ENCODE data around the gene HBA2.
"Not testable (repeated sequence)": the region's sequence is repeated elsewhere in the genome, so short reads cannot be mapped to it uniquely, and the experiment has no call there.

The HBA2 gene

DNA sequence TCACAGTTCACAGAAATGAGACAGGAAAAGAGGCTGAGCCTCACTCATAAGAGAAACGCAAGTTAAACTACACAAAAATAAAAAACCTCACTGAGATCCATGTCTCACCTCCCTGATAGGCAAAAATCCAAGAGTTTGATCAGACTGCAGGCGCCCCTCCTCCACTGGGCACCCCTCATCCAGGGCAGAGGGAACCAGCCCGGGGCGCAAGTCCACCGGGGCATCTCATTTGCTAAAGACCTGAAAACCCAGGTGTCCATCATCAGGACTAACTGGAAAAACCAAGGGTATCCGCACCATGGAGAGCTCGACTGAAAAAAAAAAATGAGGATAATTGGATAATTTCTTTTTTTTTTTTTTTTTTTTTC is 17.7 kb upstream of the HBA2 start:
- DNase-seq (ENCODE audit: low spot score) = no peak

DNA sequence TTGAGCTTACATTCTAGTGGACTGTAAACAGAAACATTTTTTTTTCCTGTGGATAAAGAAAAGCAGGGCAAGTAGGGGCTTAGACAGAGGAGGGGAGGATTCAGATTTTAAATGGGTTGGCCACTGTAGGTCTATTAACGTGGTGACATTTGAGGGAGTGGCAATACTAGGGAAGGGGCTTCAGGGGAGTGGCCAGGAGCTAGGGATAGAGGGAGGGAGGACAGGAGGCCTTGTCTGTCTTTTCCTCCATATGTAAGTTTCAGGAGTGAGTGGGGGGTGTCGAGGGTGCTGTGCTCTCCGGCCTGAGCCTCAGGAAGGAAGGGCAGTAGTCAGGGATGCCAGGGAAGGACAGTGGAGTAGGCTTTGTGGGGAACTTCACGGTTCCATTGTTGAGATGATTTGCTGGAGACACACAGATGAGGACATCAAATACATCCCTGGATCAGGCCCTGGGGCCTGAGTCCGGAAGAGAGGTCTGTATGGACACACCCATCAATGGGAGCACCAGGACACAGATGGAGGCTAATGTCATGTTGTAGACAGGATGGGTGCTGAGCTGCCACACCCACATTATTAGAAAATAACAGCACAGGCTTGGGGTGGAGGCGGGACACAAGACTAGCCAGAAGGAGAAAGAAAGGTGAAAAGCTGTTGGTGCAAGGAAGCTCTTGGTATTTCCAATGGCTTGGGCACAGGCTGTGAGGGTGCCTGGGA is 13.4 kb upstream of the HBA2 start:
- no peak for DNase-seq (ENCODE audit: low spot score)

DNA sequence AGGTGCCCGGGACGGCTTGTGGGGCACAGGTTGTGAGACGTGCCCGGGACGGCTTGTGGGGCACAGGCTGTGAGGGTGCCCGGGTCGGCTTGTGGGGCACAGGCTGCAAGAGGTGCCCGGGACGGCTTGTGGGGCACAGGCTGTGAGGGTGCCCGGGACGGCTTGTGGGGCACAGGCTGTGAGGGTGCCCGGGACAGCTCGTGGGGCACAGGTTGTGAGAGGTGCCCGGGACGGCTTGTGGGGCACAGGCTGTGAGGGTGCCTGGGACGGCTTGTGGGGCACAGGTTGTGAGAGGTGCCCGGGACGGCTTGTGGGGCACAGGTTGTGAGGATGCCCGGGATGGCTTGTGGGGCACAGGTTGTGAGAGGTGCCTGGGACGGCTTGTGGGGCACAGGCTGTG is 12.4 kb upstream of the HBA2 start:
- not testable (repeated sequence) for DNase-seq (ENCODE audit: low spot score)

DNA sequence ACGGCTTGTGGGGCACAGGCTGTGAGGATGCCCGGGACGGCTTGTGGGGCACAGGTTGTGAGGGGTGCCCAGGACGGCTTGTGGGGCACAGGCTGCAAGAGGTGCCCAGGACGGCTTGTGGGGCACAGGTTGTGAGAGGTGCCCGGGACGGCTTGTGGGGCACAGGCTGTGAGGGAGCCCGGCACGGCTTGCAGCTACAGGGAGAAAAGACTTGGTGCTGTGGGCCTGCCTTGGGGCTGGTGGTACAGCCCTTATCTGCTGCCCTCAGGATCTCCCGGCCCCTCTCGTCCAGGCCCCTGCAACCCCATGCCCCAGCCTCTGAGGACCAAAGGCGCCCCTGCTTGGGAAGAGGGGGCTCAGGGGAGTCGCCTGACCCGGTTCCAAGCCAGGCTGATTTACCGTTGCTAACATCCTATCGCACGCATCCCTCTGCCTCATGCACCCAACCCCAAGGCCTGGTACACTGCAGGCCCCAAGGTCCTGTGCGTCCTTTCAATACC is 11.9 kb upstream of the HBA2 start:
- DNase-seq (ENCODE audit: low spot score) = no peak

DNA sequence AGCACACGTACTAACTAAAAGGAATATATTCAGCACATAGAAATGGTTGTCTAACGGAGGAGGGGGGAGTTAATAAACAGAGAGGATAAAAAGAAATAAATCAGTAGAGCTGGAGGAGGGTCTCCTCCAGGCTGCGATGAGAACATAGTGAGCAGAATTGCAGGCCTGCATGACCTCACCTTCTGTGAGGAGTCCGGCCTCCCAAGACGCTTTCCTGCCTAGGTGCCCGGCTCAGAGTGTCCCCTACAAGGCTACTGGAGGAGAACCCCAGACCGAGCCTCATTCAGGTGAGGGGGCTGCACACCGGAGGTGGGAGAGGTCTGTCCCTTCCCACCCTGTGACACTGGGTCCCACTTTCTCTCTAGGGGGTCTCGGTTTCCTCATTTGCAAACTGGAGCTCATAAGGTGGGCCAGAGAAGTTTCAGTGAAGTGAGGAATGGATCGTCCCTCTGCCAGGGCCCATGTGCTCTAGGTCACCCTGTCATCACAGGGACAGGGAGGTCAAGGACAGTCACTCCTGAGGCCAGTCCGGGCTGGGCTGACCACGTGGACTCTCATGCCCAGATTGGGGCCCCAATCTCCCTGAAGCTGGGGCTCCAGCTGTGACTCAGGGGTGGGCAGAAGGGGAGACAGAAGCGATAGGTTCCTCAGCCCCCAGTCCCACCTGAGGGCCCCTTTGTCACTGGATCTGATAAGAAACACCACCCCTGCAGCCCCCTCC is 10.2 kb upstream of the HBA2 start:
- DNase-seq (ENCODE audit: low spot score) = no peak

DNA sequence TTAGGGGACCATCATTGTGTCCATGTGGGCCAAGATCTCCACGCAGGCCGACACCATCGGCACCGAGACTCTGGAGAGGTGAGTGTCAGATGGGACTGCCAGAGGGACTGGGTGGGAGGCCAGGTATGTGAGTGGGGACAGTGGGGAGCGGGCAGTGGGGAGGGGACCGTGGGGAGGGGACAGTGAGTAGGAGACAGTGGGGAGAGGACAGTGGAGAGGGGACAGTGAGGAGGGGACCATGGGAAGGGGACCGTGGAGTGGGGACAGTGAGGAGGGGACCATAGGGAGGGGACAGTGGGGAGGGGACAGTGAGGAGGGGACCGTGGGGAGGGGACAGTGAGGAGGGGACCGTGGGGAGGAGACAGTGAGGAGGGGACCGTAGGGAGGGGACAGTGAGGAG is 9.5 kb upstream of the HBA2 start:
- DNase-seq (ENCODE audit: low spot score) = not testable (repeated sequence)

DNA sequence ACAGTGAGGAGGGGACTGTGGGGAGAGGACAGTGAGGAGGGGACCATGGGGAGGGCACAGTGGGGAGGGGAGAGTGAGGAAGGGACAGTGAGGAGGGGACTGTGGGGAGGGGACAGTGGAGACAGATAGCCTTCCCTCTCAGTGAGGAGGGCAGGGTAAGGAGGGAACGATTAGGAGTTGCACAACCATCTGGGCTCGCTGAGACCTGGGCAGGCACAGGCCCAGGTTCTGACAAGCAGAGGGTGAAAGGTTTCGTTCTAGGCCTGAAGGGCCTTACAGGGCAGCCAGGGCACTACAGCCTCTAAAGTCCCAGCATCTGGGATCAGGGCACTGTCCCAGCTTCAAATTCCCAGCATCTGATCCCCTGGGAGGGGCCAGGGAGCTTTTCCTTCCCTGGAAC is 9.0 kb upstream of the HBA2 start:
- DNase-seq (ENCODE audit: low spot score) = not testable (repeated sequence)

DNA sequence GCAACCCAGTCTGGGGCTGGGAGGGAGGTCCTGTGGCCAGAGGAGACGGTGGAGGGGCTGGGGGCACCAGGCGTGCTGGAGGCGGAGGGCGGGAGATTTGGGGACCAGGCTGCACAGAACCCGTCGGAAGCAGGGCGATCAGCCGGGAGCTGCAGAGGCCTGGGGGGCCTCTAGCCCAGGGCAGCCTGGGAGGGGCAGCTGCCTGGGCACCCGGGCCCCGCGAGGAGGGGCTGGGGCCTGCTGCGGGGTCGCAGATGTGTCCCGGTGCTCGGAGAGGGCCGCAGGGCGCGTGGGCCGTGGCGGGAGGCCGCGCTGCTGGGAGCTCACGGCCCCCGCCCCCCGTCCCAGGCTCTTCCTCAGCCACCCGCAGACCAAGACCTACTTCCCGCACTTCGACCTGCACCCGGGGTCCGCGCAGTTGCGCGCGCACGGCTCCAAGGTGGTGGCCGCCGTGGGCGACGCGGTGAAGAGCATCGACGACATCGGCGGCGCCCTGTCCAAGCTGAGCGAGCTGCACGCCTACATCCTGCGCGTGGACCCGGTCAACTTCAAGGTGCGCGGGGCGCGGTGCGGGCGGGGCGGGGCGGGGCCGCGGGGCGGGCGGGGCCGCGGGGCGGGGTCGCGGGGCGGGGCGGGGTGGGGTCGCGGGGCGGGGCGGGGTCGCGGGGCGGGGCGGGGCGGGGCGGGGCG is 8.4 kb upstream of the HBA2 start:
- not testable (repeated sequence) for DNase-seq (ENCODE audit: low spot score)

DNA sequence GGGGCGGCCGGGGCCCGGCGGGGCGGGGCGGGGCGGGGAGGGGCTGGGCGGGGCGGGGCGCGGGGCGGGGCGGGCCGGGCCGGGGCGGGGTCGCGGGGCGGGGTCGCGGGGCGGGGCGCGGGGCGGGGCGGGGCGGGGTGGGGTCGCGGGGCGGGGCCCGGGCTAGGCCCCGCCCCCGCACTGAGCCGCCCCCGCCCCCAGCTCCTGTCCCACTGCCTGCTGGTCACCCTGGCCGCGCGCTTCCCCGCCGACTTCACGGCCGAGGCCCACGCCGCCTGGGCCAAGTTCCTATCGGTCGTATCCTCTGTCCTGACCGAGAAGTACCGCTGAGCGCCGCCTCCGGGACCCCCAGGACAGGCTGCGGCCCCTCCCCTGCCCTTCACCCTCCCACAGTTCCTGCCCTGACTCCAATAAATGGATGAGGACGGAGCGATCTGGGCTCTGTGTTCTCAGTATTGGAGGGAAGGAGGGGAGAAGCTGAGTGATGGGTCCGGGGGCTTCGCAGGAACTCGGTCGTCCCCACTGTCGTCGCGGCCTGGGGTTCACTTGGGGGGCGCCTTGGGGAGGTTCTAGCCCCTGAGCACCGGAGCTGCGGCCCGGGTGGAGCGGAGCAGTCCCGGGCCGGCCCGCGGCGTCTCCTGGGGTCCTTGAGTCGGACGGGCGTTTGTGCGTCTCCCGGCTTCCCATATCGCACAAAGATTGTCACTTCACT is 7.7 kb upstream of the HBA2 start:
- no peak for DNase-seq (ENCODE audit: low spot score)

DNA sequence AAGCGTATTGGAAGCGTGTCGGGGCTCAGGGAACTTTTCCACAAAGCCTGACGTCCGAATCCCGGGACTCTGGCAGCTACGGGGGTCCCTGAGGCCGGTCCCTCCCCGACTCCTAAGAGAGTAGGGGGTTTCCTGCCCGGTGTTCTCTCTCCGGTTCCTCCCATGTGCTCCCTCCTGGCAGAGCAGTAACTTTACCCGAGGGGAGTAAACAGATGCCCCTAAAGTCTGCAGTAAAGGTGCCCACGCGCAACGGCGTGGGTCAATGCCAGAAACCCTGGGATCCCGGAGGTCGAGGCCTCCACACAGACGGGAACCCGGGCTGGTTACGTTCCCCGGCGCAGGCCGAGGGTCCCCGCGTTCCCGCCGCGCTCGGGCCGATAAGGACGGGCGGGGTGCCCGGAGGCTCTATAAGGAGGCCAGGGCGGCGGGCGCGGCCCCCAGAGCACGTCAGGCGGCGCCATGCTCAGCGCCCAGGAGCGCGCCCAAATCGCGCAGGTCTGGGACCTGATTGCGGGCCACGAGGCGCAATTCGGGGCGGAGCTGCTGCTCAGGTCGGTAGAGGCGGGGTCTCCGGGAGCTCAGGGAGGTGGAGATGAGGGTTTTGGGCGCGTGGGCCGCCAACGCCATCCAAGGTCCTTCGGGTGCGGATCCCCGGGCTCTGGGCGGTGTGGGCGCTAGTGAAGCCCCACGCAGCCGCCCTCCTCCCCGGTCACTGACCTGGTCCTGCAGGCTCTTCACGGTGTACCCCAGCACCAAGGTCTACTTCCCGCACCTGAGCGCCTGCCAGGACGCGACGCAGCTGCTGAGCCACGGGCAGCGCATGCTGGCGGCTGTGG is 6.9 kb upstream of the HBA2 start, which contains the start of gene HBM:
HBM (plus strand) TSS at position 440 of the 836 bp plus-strand sequence; CDS start at position 460, 20 bp downstream.
- DNase-seq (ENCODE audit: low spot score) = no peak

DNA sequence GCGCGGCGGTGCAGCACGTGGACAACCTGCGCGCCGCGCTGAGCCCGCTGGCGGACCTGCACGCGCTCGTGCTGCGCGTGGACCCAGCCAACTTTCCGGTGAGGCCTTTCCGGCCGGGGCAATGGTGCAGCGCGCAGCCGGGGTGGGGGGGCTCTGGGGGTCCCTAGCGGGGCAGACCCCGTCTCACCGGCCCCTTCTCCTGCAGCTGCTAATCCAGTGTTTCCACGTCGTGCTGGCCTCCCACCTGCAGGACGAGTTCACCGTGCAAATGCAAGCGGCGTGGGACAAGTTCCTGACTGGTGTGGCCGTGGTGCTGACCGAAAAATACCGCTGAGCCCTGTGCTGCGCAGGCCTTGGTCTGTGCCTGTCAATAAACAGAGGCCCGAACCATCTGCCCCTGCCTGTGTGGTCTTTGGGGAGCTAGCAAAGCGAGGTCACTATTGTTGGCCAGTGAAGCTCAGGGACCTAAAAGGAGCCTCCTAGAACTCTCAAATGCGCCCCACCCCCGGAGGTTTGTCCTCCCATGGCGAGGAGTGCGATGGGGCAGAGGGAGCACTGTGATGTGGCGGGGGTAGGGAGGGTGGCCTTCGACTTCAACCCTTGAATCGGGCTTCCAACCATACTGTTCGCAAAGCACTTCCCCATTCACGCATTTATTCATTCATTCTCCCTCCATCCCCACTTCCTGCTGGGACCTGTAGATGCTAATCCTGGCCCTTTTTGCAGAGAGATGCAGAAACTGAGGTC is 6.1 kb upstream of the HBA2 start:
- no peak for DNase-seq (ENCODE audit: low spot score)

DNA sequence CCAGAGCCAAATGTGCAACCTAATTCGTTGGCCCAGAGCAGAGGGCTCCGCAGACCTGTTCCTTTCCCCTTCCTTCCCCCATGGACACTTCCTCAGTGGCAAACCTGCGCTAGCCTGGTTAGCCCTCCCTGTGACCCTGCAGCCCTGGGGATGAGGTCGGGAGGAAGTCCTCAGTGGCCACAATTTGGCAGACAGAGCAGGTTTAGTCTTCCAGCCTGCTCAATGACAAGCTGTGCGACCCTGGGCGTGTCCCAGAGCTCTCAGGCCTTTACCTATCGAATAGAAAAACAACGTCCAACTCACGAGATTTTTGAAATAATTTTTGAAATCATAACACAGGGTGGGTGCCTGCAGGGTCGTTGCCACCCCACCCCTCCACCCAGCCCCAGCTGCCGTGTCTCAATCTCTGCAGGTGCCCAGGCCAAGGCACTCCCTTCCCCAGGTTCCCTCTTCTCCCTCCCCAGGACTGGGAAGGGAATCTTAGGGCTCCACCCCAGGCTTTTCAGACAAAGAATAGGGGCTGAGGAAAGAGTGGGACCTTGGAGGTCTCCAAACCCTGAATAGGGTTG is 5.5 kb upstream of the HBA2 start:
- no peak for DNase-seq (ENCODE audit: low spot score)

DNA sequence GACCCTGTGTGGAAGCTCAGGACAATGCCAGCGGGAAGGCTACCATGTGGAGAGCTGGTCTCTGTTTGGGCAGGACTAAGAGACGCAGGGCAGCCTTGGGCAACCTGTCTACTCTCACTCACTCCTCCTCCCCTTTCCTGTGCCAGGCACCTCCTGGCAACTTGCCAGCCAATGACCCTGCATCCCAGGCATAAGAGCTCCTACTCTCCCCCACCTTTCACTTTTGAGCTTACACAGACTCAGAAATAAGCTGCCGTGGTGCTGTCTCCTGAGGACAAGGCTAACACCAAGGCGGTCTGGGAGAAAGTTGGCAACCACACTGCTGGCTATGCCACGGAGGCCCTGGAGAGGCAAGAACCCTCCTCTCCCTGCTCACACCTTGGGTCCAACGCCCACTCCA is 4.3 kb upstream of the HBA2 start:
- no peak for DNase-seq (ENCODE audit: low spot score)

DNA sequence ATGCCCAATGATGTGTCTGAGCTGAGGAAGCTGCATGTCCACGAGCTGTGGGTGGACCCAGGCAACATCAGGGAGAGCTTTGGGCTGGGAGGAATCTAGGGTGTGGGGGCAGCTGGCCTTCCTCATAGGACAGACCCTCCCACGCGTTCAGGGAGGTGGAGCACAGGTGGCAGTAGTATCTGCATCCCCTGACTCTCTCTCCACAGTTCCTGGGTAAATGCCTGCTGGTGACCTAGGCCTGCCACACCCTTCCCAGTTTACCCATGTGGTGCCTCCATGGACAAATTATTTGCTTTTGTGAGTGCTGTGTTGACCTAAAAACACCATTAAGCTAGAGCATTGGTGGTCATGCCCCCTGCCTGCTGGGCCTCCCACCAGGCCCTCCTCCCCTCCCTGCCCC is 3.7 kb upstream of the HBA2 start:
- DNase-seq (ENCODE audit: low spot score) = no peak

DNA sequence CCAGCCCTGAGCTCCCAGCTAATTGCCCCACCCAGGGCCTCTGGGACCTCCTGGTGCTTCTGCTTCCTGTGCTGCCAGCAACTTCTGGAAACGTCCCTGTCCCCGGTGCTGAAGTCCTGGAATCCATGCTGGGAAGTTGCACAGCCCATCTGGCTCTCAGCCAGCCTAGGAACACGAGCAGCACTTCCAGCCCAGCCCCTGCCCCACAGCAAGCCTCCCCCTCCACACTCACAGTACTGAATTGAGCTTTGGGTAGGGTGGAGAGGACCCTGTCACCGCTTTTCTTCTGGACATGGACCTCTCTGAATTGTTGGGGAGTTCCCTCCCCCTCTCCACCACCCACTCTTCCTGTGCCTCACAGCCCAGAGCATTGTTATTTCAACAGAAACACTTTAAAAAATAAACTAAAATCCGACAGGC is 2.6 kb upstream of the HBA2 start:
- DNase-seq (ENCODE audit: low spot score) = not testable (repeated sequence)

DNA sequence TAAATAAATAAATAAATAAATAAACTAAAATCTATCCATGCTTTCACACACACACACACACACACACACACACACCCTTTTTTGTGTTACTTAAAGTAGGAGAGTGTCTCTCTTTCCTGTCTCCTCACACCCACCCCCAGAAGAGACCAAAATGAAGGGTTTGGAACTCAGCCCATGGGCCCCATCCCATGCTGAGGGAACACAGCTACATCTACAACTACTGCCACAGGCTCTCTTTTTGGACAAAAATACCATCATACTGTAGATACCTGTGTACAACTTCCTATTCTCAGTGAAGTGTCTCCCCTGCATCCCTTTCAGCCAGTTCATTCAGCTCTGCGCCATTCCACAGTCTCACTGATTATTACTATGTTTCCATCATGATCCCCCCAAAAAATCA is 1.9 kb upstream of the HBA2 start:
- no peak for DNase-seq (ENCODE audit: low spot score)

DNA sequence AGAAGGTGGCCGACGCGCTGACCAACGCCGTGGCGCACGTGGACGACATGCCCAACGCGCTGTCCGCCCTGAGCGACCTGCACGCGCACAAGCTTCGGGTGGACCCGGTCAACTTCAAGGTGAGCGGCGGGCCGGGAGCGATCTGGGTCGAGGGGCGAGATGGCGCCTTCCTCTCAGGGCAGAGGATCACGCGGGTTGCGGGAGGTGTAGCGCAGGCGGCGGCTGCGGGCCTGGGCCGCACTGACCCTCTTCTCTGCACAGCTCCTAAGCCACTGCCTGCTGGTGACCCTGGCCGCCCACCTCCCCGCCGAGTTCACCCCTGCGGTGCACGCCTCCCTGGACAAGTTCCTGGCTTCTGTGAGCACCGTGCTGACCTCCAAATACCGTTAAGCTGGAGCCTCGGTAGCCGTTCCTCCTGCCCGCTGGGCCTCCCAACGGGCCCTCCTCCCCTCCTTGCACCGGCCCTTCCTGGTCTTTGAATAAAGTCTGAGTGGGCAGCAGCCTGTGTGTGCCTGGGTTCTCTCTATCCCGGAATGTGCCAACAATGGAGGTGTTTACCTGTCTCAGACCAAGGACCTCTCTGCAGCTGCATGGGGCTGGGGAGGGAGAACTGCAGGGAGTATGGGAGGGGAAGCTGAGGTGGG is 657 bp downstream of the HBA2 start:
- not testable (repeated sequence) for DNase-seq (ENCODE audit: low spot score)

DNA sequence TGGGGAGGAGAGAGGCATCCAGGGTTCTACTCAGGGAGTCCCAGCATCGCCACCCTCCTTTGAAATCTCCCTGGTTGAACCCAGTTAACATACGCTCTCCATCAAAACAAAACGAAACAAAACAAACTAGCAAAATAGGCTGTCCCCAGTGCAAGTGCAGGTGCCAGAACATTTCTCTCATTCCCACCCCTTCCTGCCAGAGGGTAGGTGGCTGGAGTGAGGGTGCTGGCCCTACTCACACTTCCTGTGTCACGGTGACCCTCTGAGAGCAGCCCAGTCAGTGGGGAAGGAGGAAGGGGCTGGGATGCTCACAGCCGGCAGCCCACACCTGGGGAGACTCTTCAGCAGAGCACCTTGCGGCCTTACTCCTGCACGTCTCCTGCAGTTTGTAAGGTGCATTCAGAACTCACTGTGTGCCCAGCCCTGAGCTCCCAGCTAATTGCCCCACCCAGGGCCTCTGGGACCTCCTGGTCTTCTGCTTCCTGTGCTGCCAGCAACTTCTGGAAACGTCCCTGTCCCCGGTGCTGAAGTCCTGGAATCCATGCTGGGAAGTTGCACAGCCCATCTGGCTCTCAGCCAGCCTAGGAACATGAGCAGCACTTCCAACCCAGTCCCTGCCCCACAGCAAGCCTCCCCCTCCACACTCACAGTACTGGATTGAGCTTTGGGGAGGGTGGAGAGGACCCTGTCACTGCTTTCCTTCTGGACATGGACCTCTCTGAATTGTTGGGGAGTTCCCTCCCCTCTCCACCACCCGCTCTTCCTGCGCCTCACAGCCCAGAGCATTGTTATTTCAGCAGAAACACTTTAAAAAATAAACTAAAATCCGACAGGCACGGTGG is 1.5 kb downstream of the HBA2 start:
- DNase-seq (ENCODE audit: low spot score) = not testable (repeated sequence)
